HepG2 (cell line): Measurements from ENCODE around the gene HRH2. TPM values are rescaled to one million over a fixed set of nuclear protein-coding genes. Genes with fewer than 3 reads are reported as not detected.

Experiments
- ATAC-seq: fragments of 200-7000 bp; cut with Tn5 transposase; 3 replicates; pipeline ENCODE4 v1.9.1; 2020; ENCODE audit warnings: mild to moderate bottlenecking, moderate library complexity
- BruUV-seq: library from RNA; stranded (reverse); fragments of 400-500 nt; replicated peaks from 2 replicates; lab custom pipeline; 2021; lab: Mats Ljungman, UMichigan
- CTCF ChIA-PET: fragments of 300-600 bp; formaldehyde crosslinking; extraction: SDS; loops from one replicate; lab custom pipeline; 2021; ENCODE audit warnings: low total read pairs, inconsistent platforms, low intra/inter-chr PET ratio; lab: Yijun Ruan, JAX
- POLR2A ChIA-PET: fragments of 350-600 bp; sonication (Branson Sonifier 250); formaldehyde crosslinking; loops from one replicate; lab custom pipeline; 2020; ENCODE audit warnings: antibody characterized with exemption, inconsistent platforms; lab: Yijun Ruan, JAX
- DNase-seq: peaks from one replicate; pipeline ENCODE4 v3.0.0-alpha.2; 2015; ENCODE audit warnings: low spot score
- FAIRE-seq: peaks from 3 replicates; lab custom pipeline; 2011; peaks lifted over from hg19 to GRCh38; lab: Jason Lieb, UNC
- H2AFZ ChIP-seq: one replicate; pipeline ENCODE4 v1.6.1; 2011; ENCODE audit warnings: low read length, inconsistent platforms
- H3K27ac ChIP-seq: fragments of 300-600 bp; 3 replicates; pipeline ENCODE4 v1.8.0; 2011; ENCODE audit warnings: mixed run types, mild to moderate bottlenecking, mixed read lengths, low read length, inconsistent platforms; ENCODE audit not compliant: insufficient read depth; ENCODE audit errors: extremely low read length
- H3K27me3 ChIP-seq, 2 experiments: fragments of 200-600 bp in 1 of 2; 2 replicates in 1 of 2; 3 replicates in 1 of 2; pipeline versions ENCODE4 v1.6.0 to v1.8.0; 2011; ENCODE audit warnings: low read length in 2 of 2, mild to moderate bottlenecking in 2 of 2, moderate library complexity in 2 of 2, inconsistent platforms in 1 of 2; ENCODE audit not compliant: insufficient read depth in 2 of 2, control insufficient read depth in 1 of 2
- H3K36me3 ChIP-seq, 2 experiments: fragments of 200-600 bp in 1 of 2; replicated peaks in 1 of 2; 2 replicates in 1 of 2; 3 replicates in 1 of 2; pipeline versions ENCODE4 v1.5.1 to v1.8.0; 2011; ENCODE audit warnings: low read length in 2 of 2, inconsistent platforms in 1 of 2; ENCODE audit not compliant: insufficient read depth in 2 of 2, control insufficient read depth in 1 of 2
- H3K4me1 ChIP-seq: 2 replicates; pipeline ENCODE4 v1.5.1; 2012; ENCODE audit warnings: low read length, inconsistent platforms; ENCODE audit not compliant: insufficient read depth
- H3K4me2 ChIP-seq: 2 replicates; pipeline ENCODE4 v1.6.0; 2011; ENCODE audit warnings: low read depth, low read length, inconsistent platforms
- H3K4me3 ChIP-seq, 3 experiments: fragments of 200-600 bp in 1 of 3; sonication (generic), shearing (Covaris generic) in 1 of 3; replicated peaks in 1 of 3; 2 replicates each; pipeline ENCODE4 v1.5.1; 2011 to 2016; ENCODE audit warnings: low read length in 3 of 3, inconsistent platforms in 2 of 3, low read depth in 2 of 3, mild to moderate bottlenecking in 2 of 3, control low read depth in 1 of 3, mixed read lengths in 1 of 3; ENCODE audit not compliant: insufficient read depth in 1 of 3
- H3K79me2 ChIP-seq: one replicate; pipeline ENCODE4 v1.6.1; 2011; ENCODE audit warnings: low read length, inconsistent platforms; ENCODE audit not compliant: insufficient read depth
- H3K9ac ChIP-seq: 2 replicates; pipeline ENCODE4 v1.6.0; 2011; ENCODE audit warnings: mild to moderate bottlenecking, low read depth, low read length, inconsistent platforms; ENCODE audit not compliant: insufficient read depth
- H3K9me3 ChIP-seq: 2 replicates; pipeline ENCODE4 v1.5.1; 2012; ENCODE audit warnings: mild to moderate bottlenecking, low read length
- H4K20me1 ChIP-seq: 2 replicates; pipeline ENCODE4 v1.6.0; 2011; ENCODE audit warnings: inconsistent platforms, mild to moderate bottlenecking, low read length, moderate library complexity; ENCODE audit not compliant: insufficient read depth
- CC2D1A ChIP-seq: sonication (generic); formaldehyde crosslinking; IDR thresholded peaks from 2 replicates; pipeline ENCODE4 v1.8.1; 2023; ENCODE audit warnings: mild to moderate bottlenecking, missing genetic modification reagents
- CHCHD3 ChIP-seq: sonication (generic); formaldehyde crosslinking; IDR thresholded peaks from 2 replicates; pipeline ENCODE4 v1.8.0; 2022; ENCODE audit warnings: mild to moderate bottlenecking, missing genetic modification reagents, moderate library complexity
- HHEX ChIP-seq: IDR thresholded peaks from 2 replicates; pipeline ENCODE4 v1.6.1; 2016; ENCODE audit warnings: control low read depth
- IRF9 ChIP-seq: sonication (generic); formaldehyde crosslinking; IDR thresholded peaks from 2 replicates; pipeline ENCODE4 v1.8.0; 2022; ENCODE audit warnings: missing genetic modification reagents, mild to moderate bottlenecking, borderline replicate concordance
- PAWR ChIP-seq: sonication (generic); formaldehyde crosslinking; IDR thresholded peaks from 2 replicates; pipeline ENCODE4 v1.4.0; 2020; ENCODE audit warnings: missing genetic modification reagents, mild to moderate bottlenecking, borderline replicate concordance
- RAD21 ChIP-seq: fragments of 450-650 bp; formaldehyde crosslinking; IDR thresholded peaks from 2 replicates; pipeline ENCODE4 v1.5.0; 2020; ENCODE audit warnings: mild to moderate bottlenecking
- SKI ChIP-seq: fragments of 450-650 bp; IDR thresholded peaks from one replicate; pipeline ENCODE4 v1.6.1; 2018; ENCODE audit warnings: mild to moderate bottlenecking; ENCODE audit not compliant: partially characterized antibody
- SMARCE1 ChIP-seq: fragments of 450-650 bp; IDR thresholded peaks from 2 replicates; pipeline ENCODE4 v1.6.1; 2017; ENCODE audit warnings: borderline replicate concordance
- STAG1 ChIP-seq: sonication (generic); formaldehyde crosslinking; IDR thresholded peaks from 2 replicates; pipeline ENCODE4 v1.4.0; 2020; ENCODE audit warnings: missing genetic modification reagents
- TCF7L2 ChIP-seq: IDR thresholded peaks from 2 replicates; pipeline ENCODE4 v1.6.1; 2011; ENCODE audit warnings: mild to moderate bottlenecking, low read depth, low read length, moderate library complexity
- TGIF2 ChIP-seq: IDR thresholded peaks from 2 replicates; pipeline ENCODE4 v1.6.1; 2016; ENCODE audit warnings: control low read depth, missing compliant biosample characterization
- XRCC5 ChIP-seq: fragments of 200-400 bp; formaldehyde crosslinking; optimal IDR thresholded peaks from 2 replicates; pipeline ENCODE3; 2017; ENCODE audit warnings: mild to moderate bottlenecking, low read length
- ZBTB14 ChIP-seq: sonication (generic); formaldehyde crosslinking; IDR thresholded peaks from 2 replicates; pipeline ENCODE4 v1.4.0; 2020; ENCODE audit warnings: missing genetic modification reagents
- ZNF20 ChIP-seq: sonication (generic); formaldehyde crosslinking; IDR thresholded peaks from 2 replicates; pipeline ENCODE4 v1.4.0; 2020; ENCODE audit warnings: mild to moderate bottlenecking, moderate library complexity, missing genetic modification reagents
- ZNF253 ChIP-seq: sonication (generic); formaldehyde crosslinking; IDR thresholded peaks from 2 replicates; pipeline ENCODE4 v1.8.0; 2022; ENCODE audit warnings: mild to moderate bottlenecking, missing genetic modification reagents, borderline replicate concordance
- ZNF75D ChIP-seq: sonication (generic); formaldehyde crosslinking; IDR thresholded peaks from 2 replicates; pipeline ENCODE4 v1.8.1; 2023; ENCODE audit warnings: missing genetic modification reagents, mild to moderate bottlenecking, borderline replicate concordance
- ZNF850 ChIP-seq: sonication (generic); formaldehyde crosslinking; conservative IDR thresholded peaks from 2 replicates; pipeline ENCODE4 v1.9.0; 2021; ENCODE audit warnings: mild to moderate bottlenecking, missing genetic modification reagents
- ZSCAN22 ChIP-seq: sonication (generic); formaldehyde crosslinking; IDR thresholded peaks from 2 replicates; pipeline ENCODE4 v1.4.0; 2020; ENCODE audit warnings: mild to moderate bottlenecking, missing genetic modification reagents
- WGBS: methylation state at CpG from one replicate; pipeline ENCODE4 v1.1.6; 2017; ENCODE audit warnings: low lambda C conversion rate; 5-methylcytosine and 5-hydroxymethylcytosine counted together
- in situ Hi-C: cut with HindIII; loops from 2 replicates; pipeline ENCODE4 v1.10.0; 2017; ENCODE audit warnings: low pct_unique_long_range_greater_than_20kb; ENCODE audit not compliant: extremely low pct_ligation_motif_present
- intact Hi-C: fragments of 100-400 bp; cut with micrococcal nuclease; formaldehyde crosslinking; loops from one replicate; pipeline ENCODE4 v1.10.0; 2022; ENCODE audit not compliant: unreplicated experiment
- polyA plus RNA-seq, 8 experiments: library from polyadenylated mRNA; depleted of rRNA in 3 of 8; stranded (reverse) in 7 of 8; unstranded in 1 of 8; fragments of >200 nt; fragmentation: Illumina TruSeq in 4 of 8; extraction: Trizol in 4 of 8; gene quantifications; 2 replicates each; pipeline versions ENCODE4 v1.2.1 to v1.2.3, GENCODE V29; 2011 to 2016; ENCODE audit warnings: low read depth in 4 of 8, missing spikeins in 1 of 8, mixed read lengths in 1 of 8; ENCODE audit not compliant: insufficient read depth in 1 of 8
- total RNA-seq, 5 experiments: library from RNA; depleted of rRNA; stranded (reverse); fragments of >200 nt; fragmentation: Illumina TruSeq; extraction: Trizol; gene quantifications; 2 replicates each; pipeline ENCODE4 v1.2.3, GENCODE V29; 2016; ENCODE audit warnings: low read depth in 1 of 5

The HRH2 gene
- total and polyA plus RNA-seq, 2 of the 13 experiments (the other 11 are each of a cell fraction or from before 2014, with no cell fraction given): not detected

GRCh38 chr5:175696855-175697198 lies 39.0 kb downstream of the HRH2 start:
- no peak overlapping the region for H3K4me2 ChIP-seq
- no TSS peak for BruUV-seq
- ATAC-seq: no peak

More at GRCh38 chr5:175696855-175697198, 39.0 kb downstream of the HRH2 start:
- no peak for FAIRE-seq
- in situ Hi-C loops: no loop called here
- Histone ChIP-seq H3K4me3 (no peak overlapping the region), H3K4me1 (peaks cover 25% of the 10 kb centered on the region), H4K20me1 (no peaks in the 10 kb centered on the region), H2AFZ (no peak overlapping the region), H3K36me3 (no peaks in the 10 kb centered on the region), H3K79me2 (no peaks in the 10 kb centered on the region), H3K9ac (no peak overlapping the region), H3K27ac (no peak overlapping the region), H3K9me3 (no peaks in the 10 kb centered on the region), H3K27me3 (0 out of 5 replicates have a peak, but pooled peaks cover 0 to 9% of the 10 kb centered on the region in 2 experiments)
- 92% methylated on average over 8 of the region's 14 CpGs for WGBS
- intact Hi-C loops: no loop called here
- ChIA-PET CTCF (interaction anchor here (1.1 kb wide), 1 partner anchor 746 kb away, joined by 4 read pairs; no protein-coding TSS in a partner anchor), POLR2A (no interaction called here)
- no peak for TF ChIP-seq STAG1 (CRISPR knock-in tag)
- no peak for TF ChIP-seq ZSCAN22 (CRISPR knock-in tag)
- no peak for TF ChIP-seq ZNF20
- TF ChIP-seq PAWR (CRISPR knock-in tag): no peak
- no peak for TF ChIP-seq ZNF850 (CRISPR knock-in tag)
- no peak for TF ChIP-seq SMARCE1
- no peak for TF ChIP-seq TCF7L2
- TF ChIP-seq IRF9 (CRISPR knock-in tag): no peak
- no peak for TF ChIP-seq HHEX (CRISPR knock-in tag)
- no peak for TF ChIP-seq CHCHD3 (CRISPR knock-in tag)
- TF ChIP-seq TGIF2 (CRISPR knock-in tag): no peak
- TF ChIP-seq SKI: no peak
- TF ChIP-seq ZBTB14 (CRISPR knock-in tag): no peak
- no peak for TF ChIP-seq ZNF75D (CRISPR knock-in tag)
- TF ChIP-seq RAD21: no peak
- no peak for TF ChIP-seq XRCC5
- no peak for TF ChIP-seq CC2D1A (CRISPR knock-in tag)
- no peak for TF ChIP-seq ZNF253 (CRISPR knock-in tag)
- no peak for DNase-seq
